RPMI7951 (cell line): ENCODE results near the gene WRNIP1. TPM values are rescaled to one million over a fixed set of nuclear protein-coding genes. Genes with fewer than 3 reads are reported as not detected.
"Not testable (repeated sequence)": the region's sequence is repeated elsewhere in the genome, so short reads cannot be mapped to it uniquely, and the experiment has no call there.

Experiments used
- DNase-seq: peaks from one replicate; pipeline ENCODE4 v3.0.0-alpha.2; 2012; ENCODE audit warnings: low read depth
- total RNA-seq: library from RNA; depleted of rRNA; stranded (reverse); fragments of >200 nt; shearing (Covaris generic); gene quantifications from 2 replicates; pipeline ENCODE4 v1.2.3, GENCODE V29; 2014

Gene WRNIP1
- total RNA-seq, 1 experiment from 2014 or later, result 62.6 TPM

DNA sequence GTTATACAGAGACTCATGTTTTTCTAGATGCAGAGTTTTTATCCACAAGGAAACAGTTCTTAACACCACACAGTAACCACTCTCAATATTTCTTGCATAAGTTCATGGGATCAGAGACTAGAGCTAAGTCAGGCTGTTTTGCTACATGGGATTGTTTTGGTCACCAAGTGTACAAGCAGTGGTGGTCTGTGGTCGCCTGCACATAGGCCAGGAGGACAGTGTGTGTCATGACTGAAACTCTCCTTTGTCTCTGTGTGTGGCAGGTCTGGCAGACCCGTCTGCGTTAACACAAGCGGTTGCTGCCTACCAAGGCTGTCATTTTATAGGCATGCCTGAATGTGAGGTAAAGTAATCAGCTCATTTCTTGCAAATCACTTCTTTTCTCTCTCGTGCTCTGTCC is 18.9 kb downstream of the WRNIP1 start:
- DNase-seq, result no peak

DNA sequence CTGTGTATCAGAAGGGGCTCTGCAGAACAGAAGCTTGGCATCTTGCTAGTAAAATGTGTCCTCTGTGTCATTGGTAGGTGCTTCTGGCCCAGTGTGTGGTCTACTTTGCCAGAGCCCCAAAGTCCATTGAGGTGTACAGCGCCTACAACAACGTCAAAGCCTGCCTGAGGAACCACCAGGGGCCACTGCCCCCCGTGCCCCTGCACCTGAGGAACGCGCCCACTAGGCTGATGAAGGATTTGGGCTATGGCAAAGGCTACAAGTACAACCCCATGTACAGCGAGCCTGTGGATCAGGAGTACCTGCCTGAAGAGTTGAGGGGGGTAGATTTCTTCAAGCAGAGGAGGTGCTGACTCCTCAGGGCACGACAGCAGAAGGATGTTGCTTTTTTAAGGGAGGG is 19.7 kb downstream of the WRNIP1 start:
- no peak for DNase-seq

DNA sequence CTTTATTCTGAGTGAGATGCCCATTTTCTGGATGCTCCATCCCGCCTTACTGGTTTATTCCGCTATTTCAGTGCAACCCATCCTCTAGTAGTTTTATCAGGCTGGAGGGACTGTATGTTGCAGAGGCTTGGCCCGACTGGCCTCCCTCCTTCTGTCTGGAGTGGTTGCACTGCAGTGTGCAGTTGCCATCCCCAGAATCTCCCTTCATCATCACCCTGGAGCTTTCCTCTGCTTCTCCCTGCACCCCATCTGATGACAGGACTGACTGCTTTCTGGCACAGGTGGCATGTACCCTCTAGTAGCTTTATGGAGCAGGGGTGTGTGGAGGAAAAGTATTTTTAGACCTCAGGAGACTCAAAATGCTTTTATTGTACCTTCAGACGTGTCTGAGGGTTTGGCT is 21.1 kb downstream of the WRNIP1 start:
- no peak for DNase-seq

DNA sequence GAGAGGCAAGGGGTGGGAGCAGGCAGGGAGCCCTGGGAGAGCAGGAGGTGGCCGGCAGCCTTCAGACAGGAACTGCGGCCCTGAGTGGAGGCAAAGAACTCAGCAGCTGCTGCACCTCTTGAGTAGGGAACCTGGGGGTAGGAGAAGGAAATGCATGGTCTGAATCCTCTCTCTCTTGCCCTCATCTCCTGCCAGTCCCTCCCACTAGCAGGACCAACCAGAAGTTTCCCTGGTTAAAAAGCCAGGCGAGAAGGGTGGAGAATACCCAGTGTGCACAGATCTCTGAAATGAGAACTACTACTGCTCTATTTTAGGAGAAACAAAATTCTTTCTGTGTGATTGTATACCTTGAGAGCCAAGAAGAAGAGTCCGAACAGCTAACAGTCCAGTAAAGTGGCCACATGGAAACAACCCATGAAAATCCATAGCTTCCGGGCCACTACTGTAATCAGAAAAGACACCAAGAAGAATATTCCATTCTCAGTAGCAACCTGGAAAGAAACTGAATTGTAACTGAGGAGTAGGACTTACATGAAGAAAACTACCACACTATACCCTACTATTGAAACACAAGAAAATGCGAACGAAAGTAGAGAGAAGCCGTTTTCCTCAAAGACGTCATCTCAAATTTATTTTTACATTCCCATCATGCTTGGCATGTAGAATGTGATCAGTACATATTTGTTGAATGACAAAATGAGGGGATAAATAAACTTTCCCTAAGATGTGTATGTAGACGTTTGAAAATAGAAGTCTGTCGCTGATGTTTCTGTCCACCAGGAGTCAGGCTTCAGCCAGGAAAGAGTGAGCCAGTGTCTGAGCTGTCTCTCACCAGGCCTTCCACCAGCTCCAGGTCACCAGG is 25.6 kb downstream of the WRNIP1 start:
- DNase-seq, result peak; percentile 67

DNA sequence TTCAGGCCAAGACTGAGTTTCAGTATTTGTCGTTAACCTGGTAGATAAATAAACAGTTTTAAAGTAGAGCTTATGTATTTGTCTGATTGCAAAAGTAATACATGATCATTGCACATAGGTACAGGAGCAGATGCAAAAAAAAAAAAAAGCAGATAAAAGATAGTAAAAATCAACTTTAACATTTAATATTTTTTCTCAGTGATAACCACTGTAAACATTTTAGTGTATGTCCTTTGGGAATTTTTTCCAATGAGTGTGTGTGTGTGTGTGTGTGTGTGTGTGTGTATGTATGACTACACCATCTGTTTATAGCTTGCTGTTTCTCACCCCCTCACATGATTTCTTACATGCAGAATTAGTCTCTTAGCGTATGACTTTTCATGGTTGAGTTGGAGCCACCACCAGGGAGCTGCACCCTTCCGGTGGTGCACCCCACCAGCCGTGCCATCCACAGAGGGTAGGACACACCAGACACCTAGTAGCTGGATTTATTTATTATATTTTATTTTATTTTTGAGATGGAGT is 26.3 kb downstream of the WRNIP1 start:
- no peak for DNase-seq

DNA sequence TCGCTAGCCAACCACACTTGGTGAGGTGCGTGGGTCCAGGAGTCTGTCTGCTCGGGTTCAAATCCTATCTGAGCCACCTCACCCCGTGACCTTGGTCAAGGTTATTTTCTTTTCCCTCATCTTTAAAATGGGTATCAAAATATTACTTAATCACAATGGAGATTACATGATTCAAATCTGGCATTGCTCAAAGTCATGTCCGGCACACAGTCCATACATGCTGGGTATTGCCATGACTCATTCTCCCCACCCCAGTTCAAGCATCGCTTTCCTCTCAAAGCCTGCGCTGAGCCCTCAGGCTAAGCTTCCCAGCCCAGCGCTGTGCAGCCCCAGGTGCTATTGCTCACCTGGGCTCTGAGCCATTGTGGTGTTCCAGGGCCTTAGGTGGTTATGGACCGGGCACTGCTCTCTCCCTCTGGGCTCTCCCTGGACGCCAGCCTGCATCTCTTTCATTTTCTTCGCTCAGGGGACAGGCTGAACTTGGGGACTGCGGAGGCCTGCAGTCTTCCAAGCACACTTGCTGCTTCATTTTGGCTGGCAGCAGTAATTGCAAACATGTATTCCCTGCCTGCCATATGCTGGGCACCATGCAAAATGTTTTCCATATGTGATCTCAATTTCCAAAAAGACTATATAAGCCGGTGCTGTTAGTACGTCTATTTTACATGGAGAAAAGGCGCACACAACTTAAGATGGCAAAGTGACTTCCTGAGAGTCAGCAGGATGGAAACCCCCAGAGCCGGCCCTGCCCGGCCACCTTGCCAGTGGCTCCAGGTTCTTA is 27.3 kb downstream of the WRNIP1 start:
- DNase-seq, result peak; percentile 14

DNA sequence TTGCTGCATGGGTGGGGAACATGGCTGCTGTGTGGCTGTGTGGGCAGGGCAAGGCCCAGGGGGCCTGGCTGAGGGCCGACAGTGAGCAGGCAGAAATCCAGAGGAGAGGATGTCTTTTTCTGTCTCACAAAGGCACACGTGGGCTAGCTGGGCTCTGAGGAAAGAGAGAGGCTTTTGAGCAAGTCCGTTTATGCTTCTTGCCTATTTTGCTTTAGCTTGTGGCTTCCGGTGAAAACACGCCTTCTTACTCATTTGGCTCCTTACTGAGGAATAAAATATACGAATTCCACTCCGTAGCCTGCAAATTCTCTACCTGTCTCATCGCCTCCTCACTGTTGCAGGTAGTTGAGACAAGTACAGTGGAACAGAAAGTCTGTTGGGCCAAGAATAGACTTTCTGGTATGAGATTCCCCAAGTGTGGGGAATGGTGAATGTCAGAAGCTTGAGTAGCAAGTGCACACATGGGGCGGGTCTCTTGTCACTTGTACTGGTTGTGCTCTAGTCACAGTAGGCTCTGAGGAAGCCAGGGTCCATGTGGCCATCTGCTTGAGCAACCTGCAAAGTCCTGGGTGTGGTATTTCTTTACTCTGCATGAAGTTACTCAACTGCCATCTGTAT is 28.4 kb downstream of the WRNIP1 start:
- no peak for DNase-seq

DNA sequence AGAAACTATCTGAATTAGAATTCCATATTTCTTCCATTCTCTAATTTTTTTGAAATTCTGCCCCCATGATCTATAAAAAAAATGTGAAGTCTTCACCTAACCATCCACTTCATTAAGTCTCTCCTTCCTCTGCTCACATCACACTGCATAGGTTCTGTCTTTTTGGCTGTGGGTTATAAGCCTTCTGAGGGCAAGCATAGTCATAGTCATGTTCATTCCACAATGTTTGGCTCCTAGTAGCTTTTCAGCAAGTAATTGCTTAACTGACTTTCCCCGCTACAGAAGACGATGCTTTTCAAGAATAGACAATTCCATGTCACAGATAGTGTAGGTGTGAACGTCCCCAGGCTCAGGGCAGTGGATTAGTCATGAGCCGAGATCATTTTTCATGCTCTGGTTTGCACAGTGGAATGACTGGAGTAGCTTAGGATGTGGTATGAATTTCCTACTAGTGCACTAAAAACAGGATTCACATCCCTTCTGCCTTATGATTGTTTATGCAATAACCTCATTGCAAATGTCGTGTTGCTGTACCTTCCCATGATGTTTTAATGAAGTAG is 29.1 kb downstream of the WRNIP1 start:
- DNase-seq, result peak; percentile 37

DNA sequence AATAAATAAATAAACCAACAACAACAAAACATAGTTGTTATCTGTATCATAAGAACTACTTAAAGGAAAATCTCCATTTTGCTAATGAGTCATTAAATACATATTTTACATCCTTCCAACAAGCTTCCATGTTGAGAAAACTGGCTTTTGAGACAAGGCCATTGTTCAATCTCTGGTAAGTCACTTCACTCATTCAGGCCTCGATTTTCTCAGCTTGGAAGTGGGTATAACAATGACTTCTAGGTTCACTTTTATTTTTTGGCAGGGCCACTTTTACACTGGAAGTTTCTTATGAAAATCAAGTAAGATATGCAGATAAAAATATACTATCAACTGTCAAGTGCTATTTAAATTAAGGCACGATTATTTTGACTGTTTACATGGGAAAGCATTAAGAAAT is 30.0 kb downstream of the WRNIP1 start:
- DNase-seq, result no peak

DNA sequence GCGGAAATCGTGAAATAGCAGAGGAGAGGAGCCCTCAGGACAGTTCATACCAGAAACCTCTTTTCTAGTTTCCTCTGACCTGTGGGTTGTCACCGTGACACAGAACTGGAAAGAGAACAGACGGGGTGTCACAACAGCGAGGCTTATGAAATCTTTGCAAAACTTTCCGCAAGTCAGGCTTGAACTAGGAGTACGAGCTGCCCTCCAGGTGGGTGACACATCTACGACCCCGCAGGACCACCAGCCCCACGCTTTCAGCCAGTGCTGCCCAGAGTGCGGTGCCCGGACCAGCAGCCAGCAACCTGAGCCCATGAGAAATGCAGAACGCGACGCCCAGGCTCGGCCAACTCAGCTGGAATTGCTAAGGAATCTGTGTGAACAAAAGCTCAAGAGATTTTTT is 30.8 kb downstream of the WRNIP1 start:
- DNase-seq, result no peak

DNA sequence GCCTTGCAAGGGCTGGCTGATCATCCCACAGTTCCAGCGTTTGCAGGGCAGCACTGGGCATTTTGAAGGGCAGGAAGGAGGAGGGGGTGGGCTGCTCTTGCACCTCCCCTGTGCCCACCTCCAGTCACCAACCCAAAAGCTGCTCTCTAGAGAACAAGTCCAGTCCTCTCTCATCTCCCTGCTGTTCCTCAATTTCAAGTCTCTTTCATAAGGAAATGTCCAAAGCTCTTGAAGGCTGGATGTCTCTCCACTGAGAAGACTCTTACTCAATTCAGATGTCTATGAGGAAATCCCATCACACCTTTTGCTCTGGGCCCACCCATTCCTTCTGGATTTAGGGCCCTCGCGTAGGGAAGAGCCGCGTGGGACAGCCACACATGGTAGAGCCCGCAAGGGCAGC is 31.7 kb downstream of the WRNIP1 start:
- DNase-seq, result no peak

DNA sequence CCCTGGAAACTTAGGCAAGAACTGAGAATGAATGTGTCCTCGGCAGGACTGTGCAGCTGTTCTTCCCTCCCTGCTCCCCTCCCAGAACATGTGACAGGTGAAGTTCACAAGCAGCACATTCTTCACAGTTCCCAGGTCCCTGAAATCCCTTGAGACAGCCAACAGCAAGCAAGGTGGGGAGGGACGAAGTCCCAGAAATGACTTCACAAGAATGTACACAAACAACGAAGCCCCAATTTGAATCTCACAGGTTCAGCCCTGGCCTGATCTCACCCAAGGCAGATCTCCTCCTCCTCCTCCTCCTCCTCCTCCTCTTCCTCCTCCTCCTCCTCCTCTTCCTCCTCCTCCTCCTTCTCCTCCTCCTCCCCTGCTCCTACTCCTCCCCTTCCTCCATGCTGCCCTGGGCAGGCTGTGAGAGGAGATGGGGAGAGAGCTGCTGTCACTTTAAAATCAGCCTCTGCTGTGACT is 32.4 kb downstream of the WRNIP1 start:
- DNase-seq, result no peak

DNA sequence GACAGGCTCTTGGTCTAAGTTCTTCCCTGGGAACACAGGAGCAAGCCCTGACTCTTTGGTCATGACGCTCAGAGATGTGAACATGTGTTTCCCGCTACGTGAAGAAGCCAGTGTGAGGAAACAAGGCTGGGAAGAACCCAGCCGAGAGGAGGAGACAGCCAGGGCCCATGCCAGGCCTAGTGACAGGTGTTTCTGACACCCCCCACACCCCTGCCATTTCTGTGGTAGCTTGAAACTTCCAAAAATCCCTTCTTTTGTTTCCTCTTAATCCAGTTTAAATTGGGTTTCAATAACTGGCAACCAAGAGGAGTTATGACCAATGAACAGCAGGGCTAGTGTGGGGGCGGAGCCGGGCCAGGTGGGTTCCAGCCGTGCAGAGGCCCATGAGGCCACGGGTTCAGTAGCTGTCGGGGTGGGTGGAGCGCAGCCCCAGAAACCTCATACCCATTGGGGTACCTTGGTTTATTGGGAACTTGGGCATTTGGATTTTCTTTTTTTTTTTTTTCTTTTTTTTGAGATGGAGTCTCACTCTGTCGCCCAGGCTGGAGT is 33.5 kb downstream of the WRNIP1 start:
- DNase-seq, result no peak

DNA sequence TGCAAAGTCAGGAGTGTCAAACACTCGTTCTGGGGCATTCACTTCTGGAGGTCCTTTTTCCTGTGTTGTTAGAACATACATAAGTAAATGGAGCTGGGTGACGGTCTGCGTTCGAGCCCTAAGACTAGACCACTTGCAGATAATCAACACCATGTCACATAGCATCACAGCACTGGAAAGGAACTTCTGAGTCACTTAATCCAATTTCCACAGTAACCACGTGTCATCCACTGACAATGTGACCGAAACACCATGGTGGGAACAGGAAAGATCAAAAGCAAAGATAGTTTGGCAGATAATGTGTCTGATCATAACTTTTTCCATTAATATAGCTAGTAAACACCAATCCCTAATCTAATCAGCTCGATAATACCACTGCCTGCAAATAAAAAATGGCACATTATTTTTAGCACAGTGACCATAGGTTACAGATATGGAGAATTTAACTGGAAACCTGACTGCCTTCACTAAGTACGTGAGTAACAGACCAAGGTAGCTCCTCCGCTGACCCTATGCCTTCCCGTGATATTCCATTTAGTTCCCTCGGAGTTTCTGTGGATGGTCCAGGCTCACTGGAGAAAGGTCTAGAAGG is 34.8 kb downstream of the WRNIP1 start:
- DNase-seq, result peak; percentile 34

DNA sequence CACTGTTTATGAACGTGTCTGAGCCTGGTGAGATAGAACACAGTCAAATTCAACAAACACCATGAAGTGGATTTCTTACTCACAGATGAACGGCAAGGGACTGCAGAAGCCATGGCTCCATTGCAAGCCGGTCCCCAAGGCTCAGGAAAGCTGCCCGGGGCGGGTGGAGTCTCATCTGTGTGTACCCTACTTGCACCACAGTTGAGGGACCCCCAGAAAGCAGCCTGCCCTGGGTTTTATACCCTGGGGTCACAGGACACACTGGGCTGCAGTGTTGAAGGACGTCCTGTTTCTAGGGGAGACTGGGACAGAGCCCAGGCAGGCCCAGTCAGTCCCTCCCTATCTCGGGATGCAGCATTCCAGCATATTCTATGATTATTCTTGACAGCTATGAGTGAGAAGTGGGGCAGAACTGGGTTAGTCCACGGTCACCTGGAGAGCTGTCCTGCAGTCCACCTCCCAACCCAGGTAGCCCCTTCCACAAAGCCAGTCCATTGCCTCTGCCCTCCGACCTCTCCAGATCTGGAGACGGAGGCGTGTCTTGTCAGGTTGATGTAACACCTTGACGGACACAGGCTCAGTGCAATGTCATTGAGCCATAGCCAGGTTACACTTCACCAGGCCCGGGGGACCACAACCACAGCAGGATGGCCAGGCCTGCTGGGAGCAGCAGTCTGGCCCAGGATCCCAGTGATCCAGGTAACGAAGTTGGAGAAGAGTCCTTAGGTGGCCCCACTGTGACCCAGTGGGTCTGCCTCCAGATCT is 35.5 kb downstream of the WRNIP1 start:
- DNase-seq, result no peak

DNA sequence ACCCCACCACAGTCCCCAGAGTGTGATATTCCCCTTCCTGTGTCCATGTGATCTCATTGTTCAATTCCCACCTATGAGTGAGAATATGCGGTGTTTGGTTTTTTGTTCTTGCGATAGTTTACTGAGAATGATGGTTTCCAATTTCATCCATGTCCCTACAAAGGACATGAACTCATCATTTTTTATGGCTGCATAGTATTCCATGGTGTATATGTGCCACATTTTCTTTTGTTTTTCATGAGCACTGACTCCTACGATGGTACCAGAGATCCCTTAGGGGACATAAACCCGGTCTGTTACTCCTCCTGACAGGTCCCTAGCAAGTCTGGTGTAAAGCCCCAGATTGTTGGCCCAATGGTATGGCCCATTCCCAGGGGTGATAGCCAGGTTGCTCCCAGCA is 36.5 kb downstream of the WRNIP1 start:
- not testable (repeated sequence) for DNase-seq

DNA sequence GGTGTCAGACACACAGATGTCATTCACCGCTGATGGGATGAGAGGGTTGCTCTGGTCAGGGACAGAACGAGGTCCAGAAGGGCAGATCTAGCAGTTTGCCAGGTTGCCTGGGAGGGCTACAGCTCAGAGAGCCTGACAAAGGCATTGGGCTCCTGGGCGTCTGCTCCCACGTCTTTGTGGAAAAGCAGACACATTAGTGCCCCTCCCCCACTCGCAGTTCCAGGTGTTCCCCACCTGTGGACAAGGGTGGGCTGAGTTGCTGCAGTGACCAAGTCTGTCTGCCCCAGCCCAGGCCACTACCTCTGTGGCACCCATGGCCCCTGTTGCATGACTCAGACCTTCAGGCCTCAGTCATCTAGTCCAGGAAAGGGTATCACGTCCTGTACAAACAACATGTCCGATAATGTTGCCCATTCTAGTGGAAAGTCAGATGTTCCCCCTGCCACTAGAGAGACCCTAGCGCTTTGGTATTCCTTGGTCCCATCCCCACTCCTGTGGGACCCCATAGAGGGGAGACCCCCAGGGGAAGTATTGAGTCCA is 37.4 kb downstream of the WRNIP1 start:
- no peak for DNase-seq

DNA sequence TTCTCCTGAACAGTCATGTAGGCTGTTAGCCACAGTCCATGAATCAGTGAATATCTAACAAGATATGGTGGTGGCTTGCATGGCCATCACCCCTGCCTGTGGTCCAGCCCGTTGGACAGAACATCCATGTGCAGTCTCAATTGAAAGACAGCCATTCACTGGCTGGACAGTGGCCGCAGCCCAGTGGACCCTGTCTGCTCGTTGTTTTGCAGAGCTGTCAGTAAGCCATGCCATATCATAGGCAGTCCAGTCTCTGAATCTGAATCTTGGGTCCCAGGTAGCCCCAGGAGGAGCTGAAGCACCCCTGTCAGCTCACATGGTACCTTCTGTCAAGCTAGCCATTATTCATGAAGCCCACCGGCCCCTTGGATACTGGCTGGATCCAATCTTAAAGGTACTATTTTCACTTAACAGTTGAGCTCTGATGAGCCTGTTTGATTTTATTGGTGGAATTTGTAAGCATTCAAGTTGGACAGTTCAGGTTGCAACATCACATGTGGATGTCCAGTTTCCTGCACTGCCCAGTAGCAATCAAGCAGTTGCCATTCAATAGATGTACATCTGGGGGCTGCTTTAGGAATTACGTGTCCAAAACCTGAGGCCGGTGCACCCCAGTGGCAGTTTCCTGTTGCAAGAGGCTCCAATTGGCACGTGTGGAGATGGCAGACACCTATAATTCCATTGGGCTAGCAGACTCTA is 38.7 kb downstream of the WRNIP1 start:
- DNase-seq, result no peak

DNA sequence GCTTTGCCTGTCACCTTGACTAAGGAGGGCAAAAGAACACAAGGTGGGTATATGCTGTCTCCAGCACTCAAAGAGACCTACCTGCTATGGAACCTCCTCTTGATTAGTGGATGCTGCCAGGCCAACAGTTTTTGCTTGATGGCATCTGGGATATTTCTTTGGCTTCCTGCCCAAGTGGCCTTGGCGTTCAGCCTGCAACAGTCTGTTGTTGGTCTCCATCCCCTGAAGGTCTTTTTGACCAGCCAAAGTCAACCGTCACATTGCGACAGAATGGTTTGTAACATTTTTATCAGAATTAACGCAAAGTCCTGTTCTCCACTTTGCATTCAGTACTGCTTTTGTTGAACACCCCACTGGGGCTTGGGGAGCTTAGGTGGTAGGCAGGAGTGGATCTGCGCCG is 39.3 kb downstream of the WRNIP1 start:
- DNase-seq, result no peak

DNA sequence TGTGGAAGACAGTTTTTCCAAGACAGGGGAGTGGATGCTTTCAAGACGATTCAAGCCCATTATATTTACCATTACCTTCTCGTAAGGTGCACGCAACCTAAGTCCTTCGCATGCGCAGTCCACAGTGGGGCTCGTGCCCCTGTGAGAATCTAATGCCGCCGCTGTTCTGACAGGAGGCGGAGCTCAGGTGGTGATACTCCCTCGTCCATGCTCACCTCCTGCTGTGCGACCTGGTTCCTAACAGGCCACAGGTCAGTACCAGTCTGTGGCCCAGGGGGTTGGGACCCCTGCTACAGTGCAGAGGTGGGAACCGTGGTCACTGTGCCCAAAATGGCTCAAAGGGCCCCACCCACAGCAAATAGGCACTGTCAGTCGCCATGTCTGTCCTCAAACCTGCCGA is 39.8 kb downstream of the WRNIP1 start:
- DNase-seq, result no peak
